ENCODE results near the gene DTWD2. TPM values are rescaled to one million over a fixed set of nuclear protein-coding genes. Genes with fewer than 3 reads are reported as not detected.
"Not testable (repeated sequence)": the region's sequence is repeated elsewhere in the genome, so short reads cannot be mapped to it uniquely, and the experiment has no call there.

Gene DTWD2
- total RNA-seq, 1 donor = 4.0 TPM

- Histone ChIP-seq H3K9me3 (ENCODE audit: low read depth, low read length) (no peaks in the 10 kb centered on the region), H3K4me1 (ENCODE audit: insufficient read depth, low read length) (no peaks in the 10 kb centered on the region), H3K27me3 (ENCODE audit: insufficient read depth, low read length) (no peaks in the 10 kb centered on the region), H3K4me3 (ENCODE audit: low read length) (no peak overlapping the region)
Observed at GRCh38 chr5:118946138-118946800, 42.1 kb downstream of the DTWD2 start.

GRCh38 chr5:118937393-118938061 is 50.8 kb downstream of the DTWD2 start:
- H3K27me3 ChIP-seq (ENCODE audit: insufficient read depth, low read length) = no peaks in the 10 kb centered on the region
- H3K4me3 ChIP-seq (ENCODE audit: low read length) = no peak overlapping the region
- H3K4me1 ChIP-seq (ENCODE audit: insufficient read depth, low read length) = no peaks in the 10 kb centered on the region
- H3K9me3 ChIP-seq (ENCODE audit: low read depth, low read length) = no peaks in the 10 kb centered on the region

GRCh38 chr5:118933703-118934102 is 54.6 kb downstream of the DTWD2 start:
- Histone ChIP-seq H3K9me3 (ENCODE audit: low read depth, low read length) (no peaks in the 10 kb centered on the region), H3K4me1 (ENCODE audit: insufficient read depth, low read length) (no peaks in the 10 kb centered on the region), H3K27me3 (ENCODE audit: insufficient read depth, low read length) (no peaks in the 10 kb centered on the region), H3K4me3 (ENCODE audit: low read length) (no peak overlapping the region)

- H3K9me3 ChIP-seq (ENCODE audit: low read depth, low read length) = no peaks in the 10 kb centered on the region
- H3K4me1 ChIP-seq (ENCODE audit: insufficient read depth, low read length) = no peaks in the 10 kb centered on the region
- H3K4me3 ChIP-seq (ENCODE audit: low read length) = no peak overlapping the region
- H3K27me3 ChIP-seq (ENCODE audit: insufficient read depth, low read length) = no peaks in the 10 kb centered on the region
Observed at GRCh38 chr5:118931564-118931963, 56.8 kb downstream of the DTWD2 start.

- Histone ChIP-seq H3K4me3 (ENCODE audit: low read length) (no peak overlapping the region), H3K27me3 (ENCODE audit: insufficient read depth, low read length) (no peaks in the 10 kb centered on the region), H3K9me3 (ENCODE audit: low read depth, low read length) (no peaks in the 10 kb centered on the region), H3K4me1 (ENCODE audit: insufficient read depth, low read length) (no peaks in the 10 kb centered on the region)
Observed at GRCh38 chr5:118924006-118924389, 64.3 kb downstream of the DTWD2 start.

GRCh38 chr5:118923295-118924005 is 64.9 kb downstream of the DTWD2 start:
- H3K27me3 ChIP-seq (ENCODE audit: insufficient read depth, low read length) = no peaks in the 10 kb centered on the region
- H3K4me1 ChIP-seq (ENCODE audit: insufficient read depth, low read length) = no peaks in the 10 kb centered on the region
- H3K4me3 ChIP-seq (ENCODE audit: low read length) = no peak overlapping the region
- H3K9me3 ChIP-seq (ENCODE audit: low read depth, low read length) = no peaks in the 10 kb centered on the region

GRCh38 chr5:118921866-118922265 is 66.5 kb downstream of the DTWD2 start:
- Histone ChIP-seq H3K4me1 (ENCODE audit: insufficient read depth, low read length) (no peaks in the 10 kb centered on the region), H3K9me3 (ENCODE audit: low read depth, low read length) (no peaks in the 10 kb centered on the region), H3K4me3 (ENCODE audit: low read length) (no peak overlapping the region), H3K27me3 (ENCODE audit: insufficient read depth, low read length) (no peaks in the 10 kb centered on the region)

GRCh38 chr5:118919016-118919415 is 69.3 kb downstream of the DTWD2 start:
- no peaks in the 10 kb centered on the region for H3K4me1 ChIP-seq (ENCODE audit: insufficient read depth, low read length)
- no peaks in the 10 kb centered on the region for H3K27me3 ChIP-seq (ENCODE audit: insufficient read depth, low read length)

GRCh38 chr5:118918232-118918631 is 70.1 kb downstream of the DTWD2 start:
- Histone ChIP-seq H3K4me3 (ENCODE audit: low read length) (no peak overlapping the region), H3K27me3 (ENCODE audit: insufficient read depth, low read length) (no peaks in the 10 kb centered on the region), H3K4me1 (ENCODE audit: insufficient read depth, low read length) (no peaks in the 10 kb centered on the region), H3K9me3 (ENCODE audit: low read depth, low read length) (no peaks in the 10 kb centered on the region)

More at GRCh38 chr5:118919016-118919415, 69.3 kb downstream of the DTWD2 start:
- no peaks in the 10 kb centered on the region for H3K9me3 ChIP-seq (ENCODE audit: low read depth, low read length)
- H3K4me3 ChIP-seq (ENCODE audit: low read length) = no peak overlapping the region

- H3K27me3 ChIP-seq (ENCODE audit: insufficient read depth, low read length); H3K4me1 ChIP-seq (ENCODE audit: insufficient read depth, low read length); H3K4me3 ChIP-seq (ENCODE audit: low read length); H3K9me3 ChIP-seq (ENCODE audit: low read depth, low read length): not testable (repeated sequence)
Observed at GRCh38 chr5:118907536-118907935, 80.8 kb downstream of the DTWD2 start.

GRCh38 chr5:118906947-118907346 is 81.4 kb downstream of the DTWD2 start:
- Histone ChIP-seq H3K4me1 (ENCODE audit: insufficient read depth, low read length) (no peaks in the 10 kb centered on the region), H3K27me3 (ENCODE audit: insufficient read depth, low read length) (no peaks in the 10 kb centered on the region), H3K4me3 (ENCODE audit: low read length) (no peak overlapping the region), H3K9me3 (ENCODE audit: low read depth, low read length) (no peaks in the 10 kb centered on the region)

GRCh38 chr5:118905196-118905595 is 83.2 kb downstream of the DTWD2 start:
- Histone ChIP-seq H3K27me3 (ENCODE audit: insufficient read depth, low read length) (no peaks in the 10 kb centered on the region), H3K9me3 (ENCODE audit: low read depth, low read length) (no peaks in the 10 kb centered on the region), H3K4me1 (ENCODE audit: insufficient read depth, low read length) (no peaks in the 10 kb centered on the region), H3K4me3 (ENCODE audit: low read length) (no peak overlapping the region)

GRCh38 chr5:118902656-118903438 is 85.5 kb downstream of the DTWD2 start:
- Histone ChIP-seq H3K9me3 (ENCODE audit: low read depth, low read length) (no peaks in the 10 kb centered on the region), H3K27me3 (ENCODE audit: insufficient read depth, low read length) (no peaks in the 10 kb centered on the region), H3K4me1 (ENCODE audit: insufficient read depth, low read length) (no peaks in the 10 kb centered on the region), H3K4me3 (ENCODE audit: low read length) (no peak overlapping the region)

GRCh38 chr5:118894709-118895108 is 93.6 kb downstream of the DTWD2 start:
- no peak overlapping the region for H3K4me3 ChIP-seq (ENCODE audit: low read length)
- no peaks in the 10 kb centered on the region for H3K4me1 ChIP-seq (ENCODE audit: insufficient read depth, low read length)
- no peaks in the 10 kb centered on the region for H3K27me3 ChIP-seq (ENCODE audit: insufficient read depth, low read length)
- no peaks in the 10 kb centered on the region for H3K9me3 ChIP-seq (ENCODE audit: low read depth, low read length)

- Histone ChIP-seq H3K9me3 (ENCODE audit: low read depth, low read length) (no peaks in the 10 kb centered on the region), H3K4me3 (ENCODE audit: low read length) (no peak overlapping the region), H3K27me3 (ENCODE audit: insufficient read depth, low read length) (no peaks in the 10 kb centered on the region), H3K4me1 (ENCODE audit: insufficient read depth, low read length) (no peaks in the 10 kb centered on the region)
Observed at GRCh38 chr5:118891252-118891651, 97.1 kb downstream of the DTWD2 start.

Data from mononuclear cell (primary cell).